HK-2 (cell line): ENCODE data around the gene RIPOR2.
"Not testable (repeated sequence)": the region's sequence is repeated elsewhere in the genome, so short reads cannot be mapped to it uniquely, and the experiment has no call there.

Experiments
- DNase-seq: peaks from one replicate; pipeline ENCODE4 v3.0.0-alpha.2; 2018; ENCODE audit not compliant: unreplicated experiment

The RIPOR2 gene

GRCh38 chr6:24926647-24927046 is 9.1 kb downstream of the RIPOR2 start:
- not testable (repeated sequence) for DNase-seq

- DNase-seq, result no peak
Observed at GRCh38 chr6:24926192-24926591, 9.6 kb downstream of the RIPOR2 start.

- DNase-seq, result no peak
Observed at GRCh38 chr6:24925661-24926060, 10.1 kb downstream of the RIPOR2 start.

GRCh38 chr6:24924580-24925356 is 11.0 kb downstream of the RIPOR2 start:
- no peak for DNase-seq

- no peak for DNase-seq
Observed at GRCh38 chr6:24923885-24924401, 11.8 kb downstream of the RIPOR2 start.

GRCh38 chr6:24922814-24923213 is 12.9 kb downstream of the RIPOR2 start:
- no peak for DNase-seq

- DNase-seq, result no peak
Observed at GRCh38 chr6:24922170-24922569, 13.6 kb downstream of the RIPOR2 start.

GRCh38 chr6:24920136-24920535 is 15.6 kb downstream of the RIPOR2 start:
- DNase-seq, result no peak

- DNase-seq, result no peak
Observed at GRCh38 chr6:24919056-24919892, 16.5 kb downstream of the RIPOR2 start.

- DNase-seq, result no peak
Observed at GRCh38 chr6:24918641-24919055, 17.1 kb downstream of the RIPOR2 start.

GRCh38 chr6:24916496-24916895 is 19.3 kb downstream of the RIPOR2 start:
- no peak for DNase-seq

- no peak for DNase-seq
Observed at GRCh38 chr6:24915641-24916040, 20.1 kb downstream of the RIPOR2 start.

GRCh38 chr6:24914082-24914481 is 21.7 kb downstream of the RIPOR2 start:
- DNase-seq, result not testable (repeated sequence)

- DNase-seq, result no peak
Observed at GRCh38 chr6:24911796-24912382, 23.9 kb downstream of the RIPOR2 start.

- DNase-seq, result no peak
Observed at GRCh38 chr6:24910961-24911725, 24.6 kb downstream of the RIPOR2 start.

- DNase-seq, result no peak
Observed at GRCh38 chr6:24910331-24910960, 25.3 kb downstream of the RIPOR2 start.

- no peak for DNase-seq
Observed at GRCh38 chr6:24909241-24910216, 26.2 kb downstream of the RIPOR2 start.

- DNase-seq, result no peak
Observed at GRCh38 chr6:24908650-24909035, 27.1 kb downstream of the RIPOR2 start.

GRCh38 chr6:24907919-24908649 is 27.7 kb downstream of the RIPOR2 start:
- DNase-seq, result no peak
